OCI-LY1 (cell line): ENCODE data around the gene VIL1.

Source experiments
- H2AFZ ChIP-seq: fragments of 200-600 bp; sonication (generic), shearing (Covaris generic); 2 replicates; pipeline ENCODE4 v1.6.0; 2014; ENCODE audit warnings: antibody characterized with exemption, mild to moderate bottlenecking, low read length
- H3F3A ChIP-seq: fragments of 200-600 bp; sonication (generic), shearing (Covaris generic); 2 replicates; pipeline ENCODE4 v1.6.0; 2014; ENCODE audit warnings: mild to moderate bottlenecking, antibody characterized with exemption, low read length, moderate library complexity; ENCODE audit not compliant: insufficient read depth
- H3K27ac ChIP-seq: fragments of 200-600 bp; sonication (generic); 2 replicates; pipeline ENCODE4 v1.5.1; 2014; ENCODE audit warnings: low read length, mixed run types, mild to moderate bottlenecking, low read depth; ENCODE audit not compliant: poor library complexity, severe bottlenecking
- H3K27me3 ChIP-seq: fragments of 200-600 bp; sonication (generic); 2 replicates; pipeline ENCODE4 v1.6.0; 2014; ENCODE audit warnings: antibody characterized with exemption, mild to moderate bottlenecking, low read length, moderate library complexity; ENCODE audit not compliant: insufficient read depth
- H3K36me3 ChIP-seq: fragments of 200-600 bp; sonication (generic); 2 replicates; pipeline ENCODE4 v1.6.1; 2014; ENCODE audit warnings: mild to moderate bottlenecking, antibody characterized with exemption, low read length, moderate library complexity, mixed read lengths; ENCODE audit not compliant: insufficient read depth
- H3K4me1 ChIP-seq: fragments of 200-600 bp; sonication (generic); 2 replicates; pipeline ENCODE4 v1.5.1; 2014; ENCODE audit warnings: mild to moderate bottlenecking, low read length, moderate library complexity; ENCODE audit not compliant: insufficient read depth, severe bottlenecking
- H3K4me2 ChIP-seq: fragments of 200-600 bp; sonication (generic), shearing (Covaris generic); 2 replicates; pipeline ENCODE4 v1.6.1; 2014; ENCODE audit warnings: low read length
- H3K4me3 ChIP-seq: fragments of 200-600 bp; sonication (generic); 2 replicates; pipeline ENCODE4 v1.5.1; 2014; ENCODE audit warnings: low read length, low read depth, mild to moderate bottlenecking, mixed read lengths; ENCODE audit not compliant: poor library complexity, severe bottlenecking
- H3K79me2 ChIP-seq: fragments of 200-600 bp; shearing (Covaris generic); 2 replicates; pipeline ENCODE4 v1.6.1; 2016; ENCODE audit warnings: mixed run types, low read length, mixed read lengths; ENCODE audit not compliant: insufficient read depth
- H3K9ac ChIP-seq: fragments of 200-600 bp; sonication (generic), shearing (Covaris generic); 2 replicates; pipeline ENCODE4 v1.6.1; 2014; ENCODE audit warnings: mild to moderate bottlenecking, low read length, mixed read lengths
- H3K9me2 ChIP-seq: fragments of 200-600 bp; sonication (generic), shearing (Covaris generic); 2 replicates; pipeline ENCODE4 v1.6.1; 2014; ENCODE audit warnings: low read depth, mild to moderate bottlenecking, low read length, mixed read lengths
- H3K9me3 ChIP-seq: fragments of 200-600 bp; shearing (Covaris generic); 2 replicates; pipeline ENCODE4 v1.6.1; 2014; ENCODE audit warnings: low read length, mixed read lengths
- H4K20me1 ChIP-seq: fragments of 200-600 bp; sonication (generic), shearing (Covaris generic); 2 replicates; pipeline ENCODE4 v1.6.0; 2016; ENCODE audit warnings: mild to moderate bottlenecking, low read length; ENCODE audit not compliant: insufficient read depth
- EZH2 ChIP-seq: fragments of 200-600 bp; sonication (generic), shearing (Covaris generic); IDR thresholded peaks from 2 replicates; pipeline ENCODE4 v1.8.0; 2017; ENCODE audit warnings: borderline replicate concordance, mixed run types, mild to moderate bottlenecking, antibody characterized with exemption, low read length, moderate library complexity, mixed read lengths
- TF ChIP-seq, protein P1 (sequence below): fragments of 200-600 bp; sonication (generic), shearing (Covaris generic); IDR thresholded peaks from 2 replicates; pipeline ENCODE4 v1.5.1; 2017; ENCODE audit warnings: mild to moderate bottlenecking, antibody characterized with exemption, low read length, moderate library complexity, mixed read lengths

VIL1 gene

DNA sequence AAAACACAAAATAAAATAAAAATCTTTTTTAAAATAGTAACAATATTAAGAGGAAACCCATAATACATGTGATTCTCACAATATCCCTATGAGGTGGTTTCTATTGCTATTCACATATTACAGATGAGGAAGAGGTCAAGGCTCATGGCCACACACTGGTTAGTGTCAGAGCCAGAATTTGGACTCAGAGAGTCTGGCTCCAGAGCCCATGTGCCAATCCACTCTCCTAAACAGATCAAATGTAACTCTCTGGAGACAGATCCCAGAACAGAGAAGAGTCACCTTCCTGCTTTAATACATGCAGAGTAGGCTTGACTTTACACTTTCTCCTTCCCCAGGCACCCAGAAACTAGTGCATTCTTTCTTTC is 47.0 kb upstream of the VIL1 start:
- Histone ChIP-seq H3K27ac (no peak overlapping the region), H3K4me3 (no peak overlapping the region), H3K9me3 (no peaks in the 10 kb centered on the region), H3F3A (no peaks in the 10 kb centered on the region), H4K20me1 (no peaks in the 10 kb centered on the region), H3K79me2 (no peaks in the 10 kb centered on the region), H2AFZ (no peak overlapping the region), H3K27me3 (peaks cover 6% of the 10 kb centered on the region; the same call in 1 of the 2 replicates), H3K4me2 (no peak overlapping the region), H3K4me1 (peaks cover 10% of the 10 kb centered on the region), H3K36me3 (no peaks in the 10 kb centered on the region; the same call in 1 of the 2 replicates), H3K9me2 (no peaks in the 10 kb centered on the region), H3K9ac (no peak overlapping the region)
- TF ChIP-seq, protein P1, sequence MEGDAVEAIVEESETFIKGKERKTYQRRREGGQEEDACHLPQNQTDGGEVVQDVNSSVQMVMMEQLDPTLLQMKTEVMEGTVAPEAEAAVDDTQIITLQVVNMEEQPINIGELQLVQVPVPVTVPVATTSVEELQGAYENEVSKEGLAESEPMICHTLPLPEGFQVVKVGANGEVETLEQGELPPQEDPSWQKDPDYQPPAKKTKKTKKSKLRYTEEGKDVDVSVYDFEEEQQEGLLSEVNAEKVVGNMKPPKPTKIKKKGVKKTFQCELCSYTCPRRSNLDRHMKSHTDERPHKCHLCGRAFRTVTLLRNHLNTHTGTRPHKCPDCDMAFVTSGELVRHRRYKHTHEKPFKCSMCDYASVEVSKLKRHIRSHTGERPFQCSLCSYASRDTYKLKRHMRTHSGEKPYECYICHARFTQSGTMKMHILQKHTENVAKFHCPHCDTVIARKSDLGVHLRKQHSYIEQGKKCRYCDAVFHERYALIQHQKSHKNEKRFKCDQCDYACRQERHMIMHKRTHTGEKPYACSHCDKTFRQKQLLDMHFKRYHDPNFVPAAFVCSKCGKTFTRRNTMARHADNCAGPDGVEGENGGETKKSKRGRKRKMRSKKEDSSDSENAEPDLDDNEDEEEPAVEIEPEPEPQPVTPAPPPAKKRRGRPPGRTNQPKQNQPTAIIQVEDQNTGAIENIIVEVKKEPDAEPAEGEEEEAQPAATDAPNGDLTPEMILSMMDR = no peak
- no peak for TF ChIP-seq EZH2

DNA sequence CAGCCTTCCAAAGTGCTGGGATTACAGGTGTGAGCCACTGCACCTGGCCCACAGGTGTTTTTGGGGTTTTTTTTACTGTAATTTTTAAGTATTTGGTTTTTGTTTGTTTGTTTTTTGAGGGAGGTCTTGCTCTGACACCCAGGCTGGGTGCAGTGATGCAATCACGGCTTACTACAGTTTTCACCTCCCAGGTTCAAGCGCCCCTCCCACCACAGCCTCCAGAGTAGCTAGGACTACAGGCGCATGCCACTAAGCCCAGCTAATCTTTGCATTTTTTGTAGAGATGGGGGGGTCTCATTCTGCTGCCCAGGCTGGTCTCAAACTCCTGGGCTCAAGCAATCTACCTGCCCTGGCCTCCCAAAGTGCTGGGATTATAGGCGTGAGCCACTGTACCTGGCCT is 44.1 kb upstream of the VIL1 start:
- TF ChIP-seq, protein P1 = no peak
- no peak for TF ChIP-seq EZH2
- H2AFZ ChIP-seq = no peak overlapping the region
- H3K27ac ChIP-seq = no peak overlapping the region
- H3K27me3 ChIP-seq = no peaks in the 10 kb centered on the region
- no peak overlapping the region for H3K4me3 ChIP-seq
- no peak overlapping the region for H3K4me2 ChIP-seq
- H3K9me3 ChIP-seq = no peaks in the 10 kb centered on the region
- no peaks in the 10 kb centered on the region for H3K4me1 ChIP-seq
- H3K9me2 ChIP-seq = no peaks in the 10 kb centered on the region
- no peaks in the 10 kb centered on the region for H3K36me3 ChIP-seq
- no peaks in the 10 kb centered on the region for H3K79me2 ChIP-seq
- no peaks in the 10 kb centered on the region for H3F3A ChIP-seq
- no peaks in the 10 kb centered on the region for H4K20me1 ChIP-seq
- H3K9ac ChIP-seq = no peak overlapping the region

DNA sequence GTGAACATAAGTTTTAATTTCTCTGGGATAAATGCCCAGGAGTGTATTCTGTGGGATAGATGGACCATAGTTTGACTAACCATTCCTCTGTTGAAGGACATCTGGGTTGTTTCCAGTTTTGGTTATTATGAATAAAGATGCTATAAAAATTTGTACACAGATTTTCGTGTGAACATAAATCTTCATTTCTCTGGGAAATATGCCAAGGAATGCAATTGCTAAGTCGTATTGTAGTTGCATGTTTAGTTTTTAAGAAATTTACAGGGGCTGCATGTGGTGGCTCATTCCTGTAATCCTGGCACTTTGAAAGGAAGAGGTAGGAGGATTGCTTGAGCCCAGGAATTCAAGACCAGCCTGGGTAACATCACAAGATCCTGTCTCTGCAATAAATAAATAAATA is 43.7 kb upstream of the VIL1 start:
- Histone ChIP-seq H3K4me1 (no peaks in the 10 kb centered on the region), H4K20me1 (no peaks in the 10 kb centered on the region), H2AFZ (no peak overlapping the region), H3K9me3 (no peaks in the 10 kb centered on the region), H3K79me2 (no peaks in the 10 kb centered on the region), H3K27me3 (no peaks in the 10 kb centered on the region), H3K27ac (no peak overlapping the region), H3K9ac (no peak overlapping the region), H3K4me3 (no peak overlapping the region), H3K4me2 (no peak overlapping the region), H3K36me3 (no peaks in the 10 kb centered on the region), H3F3A (no peaks in the 10 kb centered on the region), H3K9me2 (no peaks in the 10 kb centered on the region)
- TF ChIP-seq, protein P1 = no peak
- TF ChIP-seq EZH2 = no peak
